Neural progenitor cell (in vitro differentiated cells): Measurements from ENCODE around the gene TMEM45A. TPM values are rescaled to one million over a fixed set of nuclear protein-coding genes. Genes with fewer than 3 reads are reported as not detected.

Source experiments
- DNase-seq: peaks from one replicate; pipeline ENCODE4 v3.0.0-alpha.2; 2016; ENCODE audit warnings: low spot score
- H2AFZ ChIP-seq: fragments of 200-600 bp; sonication (generic); replicated peaks from 2 replicates; pipeline ENCODE4 v1.6.1; 2016; ENCODE audit warnings: antibody characterized with exemption
- H3F3A ChIP-seq: fragments of 200-600 bp; sonication (generic); 2 replicates; pipeline ENCODE4 v1.6.1; 2016; ENCODE audit warnings: antibody characterized with exemption, low read depth
- H3K27ac ChIP-seq: fragments of 200-600 bp; sonication (generic); 2 replicates; pipeline ENCODE4 v1.5.1; 2016; ENCODE audit warnings: mild to moderate bottlenecking
- H3K27me3 ChIP-seq: fragments of 200-600 bp; sonication (generic); 2 replicates; pipeline ENCODE4 v1.6.1; 2016; ENCODE audit warnings: mild to moderate bottlenecking, moderate library complexity
- H3K36me3 ChIP-seq: fragments of 200-600 bp; sonication (generic); 2 replicates; pipeline ENCODE4 v1.5.1; 2016
- H3K4me1 ChIP-seq: fragments of 200-600 bp; sonication (generic); 2 replicates; pipeline ENCODE4 v1.6.1; 2016; ENCODE audit warnings: mixed run types
- H3K4me2 ChIP-seq: fragments of 200-600 bp; sonication (generic); 2 replicates; pipeline ENCODE4 v1.6.1; 2016
- H3K4me3 ChIP-seq: fragments of 200-600 bp; sonication (generic); 2 replicates; pipeline ENCODE4 v1.5.1; 2016
- H3K79me2 ChIP-seq: fragments of 200-600 bp; sonication (generic); 2 replicates; pipeline ENCODE4 v1.6.1; 2016; ENCODE audit warnings: low read depth
- H3K9ac ChIP-seq: fragments of 200-600 bp; sonication (generic); 2 replicates; pipeline ENCODE4 v1.6.1; 2016
- H3K9me3 ChIP-seq: fragments of 200-600 bp; sonication (generic); 2 replicates; pipeline ENCODE4 v1.5.1; 2016; ENCODE audit warnings: low read depth
- H4K20me1 ChIP-seq: fragments of 200-600 bp; sonication (generic); 2 replicates; pipeline ENCODE4 v1.6.1; 2016; ENCODE audit warnings: low read depth
- H3K27ac Mint-ChIP-seq: 3 replicates; pipeline ENCODE4 v1.8.0; 2021; ENCODE audit warnings: mixed read lengths
- H3K27me3 Mint-ChIP-seq: 2 replicates; pipeline ENCODE4 v1.8.0; 2022; ENCODE audit warnings: low read depth, mild to moderate bottlenecking, inconsistent platforms, moderate library complexity, mixed read lengths; ENCODE audit not compliant: insufficient read depth
- H3K36me3 Mint-ChIP-seq: 3 replicates; pipeline ENCODE4 v1.8.0; 2021; ENCODE audit warnings: mixed read lengths
- H3K4me1 Mint-ChIP-seq: 3 replicates; pipeline ENCODE4 v1.8.0; 2021; ENCODE audit warnings: mixed read lengths
- H3K4me3 Mint-ChIP-seq: 3 replicates; pipeline ENCODE4 v1.8.0; 2021; ENCODE audit warnings: mild to moderate bottlenecking, moderate library complexity, mixed read lengths
- H3K9me3 Mint-ChIP-seq: 3 replicates; pipeline ENCODE4 v1.8.0; 2020; ENCODE audit warnings: mixed read lengths
- EZH2 ChIP-seq: fragments of 200-600 bp; sonication (generic); IDR thresholded peaks from 2 replicates; pipeline ENCODE4 v1.6.1; 2017; ENCODE audit warnings: antibody characterized with exemption, mild to moderate bottlenecking, moderate library complexity
- EZH2phosphoT487 ChIP-seq: fragments of 200-600 bp; sonication (generic); IDR thresholded peaks from 2 replicates; pipeline ENCODE4 v1.6.1; 2017; ENCODE audit warnings: antibody characterized with exemption
- total RNA-seq: library from RNA; depleted of rRNA; stranded (reverse); fragments of >200 nt; gene quantifications from 2 replicates; pipeline ENCODE4 v1.2.3, GENCODE V29; 2015; ENCODE audit warnings: low replicate concordance
- TF ChIP-seq, protein P1 (sequence below): fragments of 200-600 bp; sonication (generic); IDR thresholded peaks from 2 replicates; pipeline ENCODE4 v1.5.1; 2017; ENCODE audit warnings: antibody characterized with exemption, mild to moderate bottlenecking

TMEM45A gene
- total RNA-seq, 1 donor from 2014 or later, result 82.7 TPM

DNA sequence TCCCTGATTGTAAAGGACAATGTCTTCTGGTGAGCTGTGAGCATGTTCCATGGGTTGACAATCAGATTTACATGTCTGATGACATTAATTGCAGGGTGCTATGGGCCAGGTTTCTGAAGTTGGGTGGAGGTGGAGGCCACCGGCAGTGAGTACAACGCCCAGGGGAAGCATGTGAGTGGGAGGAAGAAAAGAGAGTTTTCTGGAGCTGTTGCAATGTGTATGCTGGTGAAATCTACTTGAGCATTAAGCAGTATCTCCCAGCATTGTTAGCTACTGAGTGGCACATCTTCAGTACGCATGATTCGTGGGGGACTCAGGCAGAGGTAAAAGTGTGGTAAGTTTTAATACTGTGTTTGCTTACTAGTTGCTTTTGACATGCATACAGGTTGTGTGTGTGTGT, 26.6 kb downstream of the TMEM45A start:
- Histone ChIP-seq H4K20me1 (no peaks in the 10 kb centered on the region), H3F3A (no peaks in the 10 kb centered on the region), H3K4me1 (no peaks in the 10 kb centered on the region), H2AFZ (no peak overlapping the region), H3K27ac (no peak overlapping the region), H3K4me2 (no peak overlapping the region), H3K27me3 (no peaks in the 10 kb centered on the region), H3K4me3 (no peak overlapping the region), H3K9me3 (no peaks in the 10 kb centered on the region), H3K36me3 (no peaks in the 10 kb centered on the region), H3K9ac (no peak overlapping the region), H3K79me2 (no peaks in the 10 kb centered on the region)
- H3K4me1 Mint-ChIP-seq, result no peaks in the 10 kb centered on the region
- H3K4me3 Mint-ChIP-seq, result no peak overlapping the region
- peaks cover 14% of the 10 kb centered on the region for H3K36me3 Mint-ChIP-seq
- H3K9me3 Mint-ChIP-seq, result peaks cover 2% of the 10 kb centered on the region
- no peaks in the 10 kb centered on the region for H3K27me3 Mint-ChIP-seq
- TF ChIP-seq EZH2phosphoT487 (no peak), EZH2 (no peak)
- TF ChIP-seq, protein P1, sequence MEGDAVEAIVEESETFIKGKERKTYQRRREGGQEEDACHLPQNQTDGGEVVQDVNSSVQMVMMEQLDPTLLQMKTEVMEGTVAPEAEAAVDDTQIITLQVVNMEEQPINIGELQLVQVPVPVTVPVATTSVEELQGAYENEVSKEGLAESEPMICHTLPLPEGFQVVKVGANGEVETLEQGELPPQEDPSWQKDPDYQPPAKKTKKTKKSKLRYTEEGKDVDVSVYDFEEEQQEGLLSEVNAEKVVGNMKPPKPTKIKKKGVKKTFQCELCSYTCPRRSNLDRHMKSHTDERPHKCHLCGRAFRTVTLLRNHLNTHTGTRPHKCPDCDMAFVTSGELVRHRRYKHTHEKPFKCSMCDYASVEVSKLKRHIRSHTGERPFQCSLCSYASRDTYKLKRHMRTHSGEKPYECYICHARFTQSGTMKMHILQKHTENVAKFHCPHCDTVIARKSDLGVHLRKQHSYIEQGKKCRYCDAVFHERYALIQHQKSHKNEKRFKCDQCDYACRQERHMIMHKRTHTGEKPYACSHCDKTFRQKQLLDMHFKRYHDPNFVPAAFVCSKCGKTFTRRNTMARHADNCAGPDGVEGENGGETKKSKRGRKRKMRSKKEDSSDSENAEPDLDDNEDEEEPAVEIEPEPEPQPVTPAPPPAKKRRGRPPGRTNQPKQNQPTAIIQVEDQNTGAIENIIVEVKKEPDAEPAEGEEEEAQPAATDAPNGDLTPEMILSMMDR, result no peak
- no peak overlapping the region for H3K27ac Mint-ChIP-seq
- DNase-seq, result no peak

DNA sequence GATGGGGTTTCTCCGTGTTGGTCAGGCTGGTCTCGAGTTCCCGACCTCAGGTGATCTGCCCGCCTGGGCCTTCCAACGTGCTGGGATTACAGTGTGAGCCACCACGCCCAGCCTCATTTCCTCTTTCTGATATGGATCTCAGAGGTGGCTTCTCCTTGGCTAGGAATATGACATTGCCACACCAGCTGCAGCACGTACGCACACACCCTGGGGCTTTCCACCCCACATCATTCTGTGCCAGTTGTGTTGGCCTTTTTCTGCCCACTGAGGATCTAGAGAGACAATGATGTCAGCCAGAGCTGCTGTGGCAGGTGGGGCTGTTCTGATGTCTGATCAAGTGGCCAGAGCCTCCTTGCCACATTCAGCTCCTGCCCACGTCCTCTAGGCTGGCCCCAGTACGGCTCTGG, 29.0 kb downstream of the TMEM45A start:
- H3K4me1 ChIP-seq, result no peaks in the 10 kb centered on the region
- no peaks in the 10 kb centered on the region for H3K36me3 ChIP-seq
- Mint-ChIP-seq H3K36me3 (peaks cover 18% of the 10 kb centered on the region), H3K27me3 (peaks cover 2% of the 10 kb centered on the region), H3K4me3 (no peak overlapping the region), H3K9me3 (no peaks in the 10 kb centered on the region), H3K4me1 (peaks cover 3% of the 10 kb centered on the region), H3K27ac (peak overlapping the region; percentile 64)
- TF ChIP-seq EZH2phosphoT487 (no peak), EZH2 (no peak)
- TF ChIP-seq, protein P1, result no peak
- H4K20me1 ChIP-seq, result no peaks in the 10 kb centered on the region
- H3F3A ChIP-seq, result no peaks in the 10 kb centered on the region
- H3K4me2 ChIP-seq, result no peak overlapping the region
- H3K27ac ChIP-seq, result no peak overlapping the region
- no peaks in the 10 kb centered on the region for H3K9me3 ChIP-seq
- no peak overlapping the region for H2AFZ ChIP-seq
- H3K27me3 ChIP-seq, result no peaks in the 10 kb centered on the region
- DNase-seq, result no peak
- H3K9ac ChIP-seq, result no peak overlapping the region
- no peaks in the 10 kb centered on the region for H3K79me2 ChIP-seq
- no peak overlapping the region for H3K4me3 ChIP-seq

DNA sequence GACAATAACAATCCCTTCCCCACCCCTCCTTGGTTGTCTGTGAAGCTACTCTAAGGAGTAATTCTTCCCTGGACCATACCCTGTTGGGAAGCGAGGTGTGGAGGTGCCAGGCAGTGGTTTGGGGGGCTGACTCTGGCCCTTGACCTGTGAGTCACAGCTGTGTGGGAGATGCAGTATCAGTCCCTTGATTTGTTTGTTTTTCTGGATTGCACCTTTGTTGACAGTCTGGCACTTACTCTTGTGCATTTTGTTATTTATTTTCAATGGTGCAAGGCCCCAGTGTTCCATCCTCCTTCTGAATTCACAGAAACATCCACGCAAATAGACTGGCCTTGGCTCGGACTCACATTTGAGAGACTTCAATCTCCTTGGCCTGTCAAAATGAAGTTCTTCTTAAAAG, 29.7 kb downstream of the TMEM45A start:
- Histone ChIP-seq H3K9ac (no peak overlapping the region), H3K4me1 (no peaks in the 10 kb centered on the region), H4K20me1 (no peaks in the 10 kb centered on the region), H3K4me3 (no peak overlapping the region), H3K9me3 (no peaks in the 10 kb centered on the region), H3K79me2 (no peaks in the 10 kb centered on the region), H2AFZ (no peak overlapping the region), H3K36me3 (no peaks in the 10 kb centered on the region), H3K4me2 (no peak overlapping the region), H3K27me3 (no peaks in the 10 kb centered on the region), H3K27ac (no peak overlapping the region), H3F3A (no peaks in the 10 kb centered on the region)
- no peak overlapping the region for H3K27ac Mint-ChIP-seq
- TF ChIP-seq EZH2phosphoT487, result no peak
- no peak for TF ChIP-seq EZH2
- TF ChIP-seq, protein P1, result no peak
- peaks cover 18% of the 10 kb centered on the region for H3K36me3 Mint-ChIP-seq
- H3K4me1 Mint-ChIP-seq, result peaks cover 3% of the 10 kb centered on the region
- no peaks in the 10 kb centered on the region for H3K9me3 Mint-ChIP-seq
- DNase-seq, result no peak
- no peak overlapping the region for H3K4me3 Mint-ChIP-seq
- H3K27me3 Mint-ChIP-seq, result peaks cover 2% of the 10 kb centered on the region
